ENCODE data around the gene MRPL11. TPM values are rescaled to one million over a fixed set of nuclear protein-coding genes. Genes with fewer than 3 reads are reported as not detected.

The MRPL11 gene
- total and polyA plus RNA-seq, 8 donors, result 18.8 to 66.8 (median 40.6) TPM

DNA sequence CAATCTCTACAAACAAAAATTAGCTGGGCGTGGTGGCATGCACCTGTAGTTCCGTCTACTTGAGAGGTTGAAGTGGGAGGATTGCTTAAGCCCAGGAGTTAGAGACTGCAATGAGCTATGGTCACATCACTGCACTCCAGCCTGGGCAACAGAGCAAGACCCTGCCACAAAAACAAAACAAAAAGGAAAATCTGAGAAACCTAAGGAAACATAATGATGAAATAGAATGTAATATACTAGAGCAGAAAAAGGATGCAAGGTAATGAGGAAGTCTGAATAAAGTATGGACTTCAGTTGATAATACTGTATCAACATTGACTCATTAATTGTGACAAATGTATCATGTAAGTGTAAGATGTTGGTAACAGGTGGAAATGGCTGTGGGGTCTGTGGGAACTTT lies 9.7 kb downstream of the MRPL11 start:
- no peaks in the 10 kb centered on the region for H3K27me3 ChIP-seq
- H3K4me3 ChIP-seq, result no peak overlapping the region
- no peak for DNase-seq
- H3K4me1 ChIP-seq, result no peaks in the 10 kb centered on the region
- no peak overlapping the region for H3K27ac ChIP-seq
- H3K36me3 ChIP-seq, result peaks cover 8 to 62% (median 27%) of the 10 kb centered on the region in 4 donors
- WGBS, 5 donors, result 81 to 92% (median 86%) methylated on average over 2 of the region's 2 CpGs
- no peaks in the 10 kb centered on the region for H3K9me3 ChIP-seq
- intact Hi-C loops (cut with DNase I; ENCODE audit: low total_unique reads), result no loop called here
- TF ChIP-seq, protein P1, sequence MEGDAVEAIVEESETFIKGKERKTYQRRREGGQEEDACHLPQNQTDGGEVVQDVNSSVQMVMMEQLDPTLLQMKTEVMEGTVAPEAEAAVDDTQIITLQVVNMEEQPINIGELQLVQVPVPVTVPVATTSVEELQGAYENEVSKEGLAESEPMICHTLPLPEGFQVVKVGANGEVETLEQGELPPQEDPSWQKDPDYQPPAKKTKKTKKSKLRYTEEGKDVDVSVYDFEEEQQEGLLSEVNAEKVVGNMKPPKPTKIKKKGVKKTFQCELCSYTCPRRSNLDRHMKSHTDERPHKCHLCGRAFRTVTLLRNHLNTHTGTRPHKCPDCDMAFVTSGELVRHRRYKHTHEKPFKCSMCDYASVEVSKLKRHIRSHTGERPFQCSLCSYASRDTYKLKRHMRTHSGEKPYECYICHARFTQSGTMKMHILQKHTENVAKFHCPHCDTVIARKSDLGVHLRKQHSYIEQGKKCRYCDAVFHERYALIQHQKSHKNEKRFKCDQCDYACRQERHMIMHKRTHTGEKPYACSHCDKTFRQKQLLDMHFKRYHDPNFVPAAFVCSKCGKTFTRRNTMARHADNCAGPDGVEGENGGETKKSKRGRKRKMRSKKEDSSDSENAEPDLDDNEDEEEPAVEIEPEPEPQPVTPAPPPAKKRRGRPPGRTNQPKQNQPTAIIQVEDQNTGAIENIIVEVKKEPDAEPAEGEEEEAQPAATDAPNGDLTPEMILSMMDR (IDR thresholded peaks at IDR 0.05), result no peak
- TF ChIP-seq POLR2AphosphoS5 (IDR thresholded peaks at IDR 0.05) (no peak), POLR2A (IDR thresholded peaks at IDR 0.05) (no peak), EP300 (IDR thresholded peaks at IDR 0.05) (no peak)

DNA sequence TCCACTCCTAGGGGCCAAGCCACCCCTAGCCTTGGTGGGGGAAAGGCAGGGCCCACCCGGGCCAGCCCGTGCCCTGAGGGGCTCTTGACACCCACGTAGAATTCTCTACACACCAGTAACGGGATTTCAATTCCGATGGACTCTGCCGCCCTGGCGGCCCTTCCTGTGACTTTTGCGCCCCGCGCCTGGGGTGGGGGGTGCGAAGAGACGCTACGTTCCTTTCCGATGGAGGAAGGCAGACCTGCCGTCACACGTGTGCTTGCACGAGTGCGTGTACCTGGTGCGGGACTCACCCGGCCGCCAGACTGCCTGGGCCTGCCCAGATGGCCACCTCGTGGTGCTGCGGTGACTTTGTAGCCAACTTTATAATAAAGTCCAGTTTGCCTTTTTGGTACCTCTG lies 12.3 kb downstream of the MRPL11 start:
- 62 to 75% (median 64%) methylated on average over 21 to 23 of the region's 23 CpGs for WGBS, 5 donors
- intact Hi-C loops (cut with DNase I; ENCODE audit: low total_unique reads), result no loop called here
- peaks cover 0 to 56% (median 12%) of the 10 kb centered on the region in 4 donors for H3K36me3 ChIP-seq

DNA sequence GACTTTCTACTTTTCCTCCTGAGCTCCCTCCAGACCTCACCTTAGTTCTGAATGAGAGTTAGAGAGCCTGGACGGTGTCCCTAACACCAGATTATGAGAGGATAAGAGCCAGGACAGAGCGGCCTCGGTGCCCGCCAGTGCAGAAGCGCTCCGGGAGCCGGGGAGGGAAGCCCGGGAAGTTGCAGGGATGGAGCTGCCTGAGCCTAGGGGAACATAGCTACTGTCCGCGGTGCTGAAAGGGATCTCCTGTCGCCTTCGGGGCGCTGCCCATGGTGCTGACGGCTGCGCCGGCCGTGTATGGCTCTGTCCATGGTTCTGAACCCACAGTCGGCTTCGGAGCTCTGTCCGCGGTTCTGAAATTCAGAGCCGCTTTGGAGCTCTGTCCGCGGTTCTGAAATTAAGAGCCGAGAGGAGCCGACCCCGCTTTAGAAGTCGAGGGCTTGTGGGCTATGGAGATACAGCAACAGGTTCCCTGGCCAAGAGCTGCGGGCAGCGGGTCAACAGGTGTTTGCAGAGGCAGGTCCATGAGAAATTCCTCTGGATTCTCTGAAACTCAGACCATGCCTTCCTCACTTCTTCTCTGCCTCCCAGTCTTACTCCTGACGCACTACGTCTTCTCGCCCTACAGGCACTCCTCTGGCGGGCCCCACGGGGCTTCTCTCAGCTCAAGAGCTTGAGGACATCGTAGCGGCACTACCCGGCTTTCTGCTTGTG lies 17.0 kb downstream of the MRPL11 start:
- Histone ChIP-seq H3K36me3 (peaks cover 0 to 45% (median 12%) of the 10 kb centered on the region in 4 donors), H3K4me1 (peaks cover 9 to 40% (median 25%) of the 10 kb centered on the region in 4 donors), H3K27me3 (peaks cover 0 to 43% (median 30%) of the 10 kb centered on the region in 3 donors), H3K4me3 (no peak overlapping the region), H3K9me3 (no peaks in the 10 kb centered on the region), H3K27ac (peak overlapping the region in 1 of 5 donors; percentile 79)
- DNase-seq, result peak; percentile 94 to 96
- TF ChIP-seq POLR2A (IDR thresholded peaks at IDR 0.05) (no peak), POLR2AphosphoS5 (IDR thresholded peaks at IDR 0.05) (peak in 2 of 3 donors; percentile 57 to 81)
- TF ChIP-seq, protein P1 (IDR thresholded peaks at IDR 0.05), result peak in 1 of 7 experiments; percentile 23
- WGBS, 5 donors, result 13 to 25% (median 13%) methylated on average over 15 to 38 of the region's 38 CpGs
- intact Hi-C loops (cut with DNase I; ENCODE audit: low total_unique reads), result no loop called here

More for the DNA sequence above, 12.3 kb downstream of the MRPL11 start:
- TF ChIP-seq, protein P1 (IDR thresholded peaks at IDR 0.05), result no peak
- TF ChIP-seq EP300 (IDR thresholded peaks at IDR 0.05) (no peak), POLR2A (IDR thresholded peaks at IDR 0.05) (no peak)
- H3K27ac ChIP-seq, result no peak overlapping the region
- no peak for DNase-seq
- no peak overlapping the region for H3K4me3 ChIP-seq
- no peaks in the 10 kb centered on the region for H3K9me3 ChIP-seq
- H3K27me3 ChIP-seq, result no peaks in the 10 kb centered on the region
- peaks cover 0 to 4% (median 2%) of the 10 kb centered on the region in 4 donors for H3K4me1 ChIP-seq

DNA sequence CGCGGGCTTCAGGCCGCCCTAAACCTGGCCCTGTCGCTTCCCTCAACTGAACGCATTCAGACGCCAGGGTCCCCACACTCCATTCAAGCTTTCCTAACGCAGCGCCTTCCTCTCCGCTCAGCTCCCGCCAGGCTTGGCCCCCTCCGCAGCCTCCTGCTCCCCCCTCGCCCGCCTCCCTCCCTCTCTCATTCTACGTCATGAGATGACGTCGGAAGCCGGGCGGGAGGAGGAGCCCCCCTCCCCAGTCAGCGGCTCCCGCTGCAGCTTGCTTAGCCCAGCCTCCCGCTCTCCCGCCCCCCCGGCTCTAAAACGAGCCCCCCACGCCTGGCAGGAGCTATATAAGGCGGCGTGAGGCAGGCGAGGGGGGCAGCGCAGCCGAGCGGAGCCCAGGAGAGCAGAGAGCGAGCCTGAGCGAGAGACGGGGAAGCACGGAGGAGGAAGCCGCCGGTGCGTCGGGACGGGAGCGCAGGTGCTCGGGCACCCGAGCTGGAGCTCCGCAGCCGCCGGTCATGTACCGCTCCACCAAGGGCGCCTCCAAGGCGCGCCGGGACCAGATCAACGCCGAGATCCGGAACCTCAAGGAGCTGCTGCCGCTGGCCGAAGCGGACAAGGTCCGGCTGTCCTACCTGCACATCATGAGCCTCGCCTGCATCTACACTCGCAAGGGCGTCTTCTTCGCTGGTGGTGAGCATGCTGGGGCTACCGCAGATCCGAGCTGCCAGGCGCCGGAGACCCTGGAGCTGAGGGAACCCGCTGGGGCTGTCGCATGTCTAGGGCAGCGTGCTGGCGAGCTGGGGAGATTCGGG lies 17.8 kb downstream of the MRPL11 start, which contains the start of gene NPAS4:
Gene NPAS4, plus strand, starts transcription at position 365 of the 806 bp plus-strand sequence. Its CDS starts 145 bp downstream, at position 510.
- DNase-seq, result peak in 1 of 2 donors; percentile 67
- intact Hi-C loops (cut with DNase I; ENCODE audit: low total_unique reads), result no loop called here
- no peak for TF ChIP-seq EP300 (IDR thresholded peaks at IDR 0.05)
- Histone ChIP-seq H3K27me3 (peaks cover 0 to 48% (median 30%) of the 10 kb centered on the region in 3 donors), H3K27ac (peak within 1 kb of the TSS in 1 of 5 donors; percentile 79), H3K4me3 (peak within 1 kb of the TSS in 1 of 4 donors; percentile 6), H3K36me3 (peaks cover 0 to 37% (median 12%) of the 10 kb centered on the region in 4 donors), H3K9me3 (no peaks in the 10 kb centered on the region), H3K4me1 (peaks cover 9 to 40% (median 25%) of the 10 kb centered on the region in 4 donors)
- WGBS, 5 donors, result 7 to 10% (median 9%) methylated on average over 31 to 71 of the region's 71 CpGs
